Hindlimb muscle (tissue), 1 donor: ENCODE data around the gene DUOXA1. TPM values are rescaled to one million over a fixed set of nuclear protein-coding genes. Genes with fewer than 3 reads are reported as not detected.
"Not testable (repeated sequence)": the region's sequence is repeated elsewhere in the genome, so short reads cannot be mapped to it uniquely, and the experiment has no call there.

Experiments
- DNase-seq: peaks from one replicate; pipeline ENCODE4 v3.0.0-alpha.2; 2013
- polyA plus RNA-seq: library from polyadenylated mRNA; unstranded; fragments of 120-200 nt; gene quantifications from one replicate; pipeline ENCODE4 v1.2.1, GENCODE V29; 2013; ENCODE audit not compliant: insufficient read length

The DUOXA1 gene
- polyA plus RNA-seq, 1 donor, result 0.28 TPM

- DNase-seq, result no peak
These were observed 17.5 kb downstream of the DUOXA1 start for GRCh38 chr15:45112143-45112590.

GRCh38 chr15:45111390-45112142 lies 18.1 kb downstream of the DUOXA1 start:
- DNase-seq, result no peak

GRCh38 chr15:45110256-45110820 lies 19.3 kb downstream of the DUOXA1 start:
- no peak for DNase-seq

GRCh38 chr15:45107941-45108630 lies 21.6 kb downstream of the DUOXA1 start:
- DNase-seq, result no peak

GRCh38 chr15:45106002-45106790 lies 23.5 kb downstream of the DUOXA1 start:
- no peak for DNase-seq

GRCh38 chr15:45105586-45105985 lies 24.1 kb downstream of the DUOXA1 start:
- DNase-seq, result no peak

- DNase-seq, result not testable (repeated sequence)
These were observed 25.5 kb downstream of the DUOXA1 start for GRCh38 chr15:45104170-45104569.

GRCh38 chr15:45102226-45102625 lies 27.5 kb downstream of the DUOXA1 start:
- DNase-seq, result no peak

GRCh38 chr15:45101749-45102148 lies 27.9 kb downstream of the DUOXA1 start:
- DNase-seq, result no peak

GRCh38 chr15:45100884-45101625 lies 28.6 kb downstream of the DUOXA1 start:
- no peak for DNase-seq

- DNase-seq, result no peak
These were observed 30.0 kb downstream of the DUOXA1 start for GRCh38 chr15:45099549-45100165.

- DNase-seq, result no peak
These were observed 32.2 kb downstream of the DUOXA1 start for GRCh38 chr15:45097466-45097865.

GRCh38 chr15:45095661-45096060 lies 34.0 kb downstream of the DUOXA1 start:
- no peak for DNase-seq

GRCh38 chr15:45094358-45094730 lies 35.3 kb downstream of the DUOXA1 start:
- no peak for DNase-seq

GRCh38 chr15:45093622-45094357 lies 35.9 kb downstream of the DUOXA1 start:
- DNase-seq, result no peak

- DNase-seq, result no peak
These were observed 36.7 kb downstream of the DUOXA1 start for GRCh38 chr15:45093013-45093412.

GRCh38 chr15:45091576-45091975 lies 38.1 kb downstream of the DUOXA1 start:
- DNase-seq, result no peak

GRCh38 chr15:45091161-45091560 lies 38.5 kb downstream of the DUOXA1 start:
- no peak for DNase-seq

- DNase-seq, result no peak
These were observed 39.8 kb downstream of the DUOXA1 start for GRCh38 chr15:45089712-45090373.
